Neural crest cell (in vitro differentiated cells): Measurements from ENCODE around the gene WDR5B. TPM values are rescaled to one million over a fixed set of nuclear protein-coding genes. Genes with fewer than 3 reads are reported as not detected.
A peak's percentile ranks its signal among the peaks of the same experiment; 100 is the strongest.
"Not testable (repeated sequence)": the region's sequence is repeated elsewhere in the genome, so short reads cannot be mapped to it uniquely, and the experiment has no call there.

Experiments
- DNase-seq: peaks from one replicate; pipeline ENCODE4 v3.0.0; 2021; ENCODE audit warnings: low read depth, mixed read lengths, low spot score
- H3K27ac Mint-ChIP-seq: one replicate; pipeline ENCODE4 v1.8.0; 2021; ENCODE audit warnings: mild to moderate bottlenecking, mixed read lengths; ENCODE audit not compliant: unreplicated experiment
- H3K27me3 Mint-ChIP-seq: 2 replicates; pipeline ENCODE4 v1.8.0; 2021; ENCODE audit warnings: low read depth, mild to moderate bottlenecking, mixed read lengths
- H3K36me3 Mint-ChIP-seq: 2 replicates; pipeline ENCODE4 v1.8.0; 2021; ENCODE audit warnings: low read depth, mild to moderate bottlenecking, mixed read lengths
- H3K4me1 Mint-ChIP-seq: 2 replicates; pipeline ENCODE4 v1.8.0; 2021; ENCODE audit warnings: mixed read lengths
- H3K4me3 Mint-ChIP-seq: one replicate; pipeline ENCODE4 v1.8.0; 2021; ENCODE audit warnings: mild to moderate bottlenecking, mixed read lengths
- H3K9me3 Mint-ChIP-seq: 2 replicates; pipeline ENCODE4 v1.8.0; 2021; ENCODE audit warnings: mixed read lengths
- CTCF ChIP-seq: fragments of 200-600 bp; sonication (generic); conservative IDR thresholded peaks from 2 replicates; pipeline ENCODE4 v1.5.0; 2021; ENCODE audit warnings: antibody characterized with exemption, mild to moderate bottlenecking
- total RNA-seq: library from RNA; stranded (reverse); gene quantifications from 2 replicates; pipeline ENCODE4 v1.2.1, GENCODE V29; 2021

WDR5B gene
- total RNA-seq, 1 donor from 2014 or later, result 6.8 TPM

GRCh38 chr3:122457706-122458105 is 41.8 kb upstream of the WDR5B start:
- H3K4me3 Mint-ChIP-seq, result no peak overlapping the region
- H3K27ac Mint-ChIP-seq, result no peak overlapping the region
- H3K36me3 Mint-ChIP-seq, result no peaks in the 10 kb centered on the region
- H3K27me3 Mint-ChIP-seq, result no peaks in the 10 kb centered on the region
- no peaks in the 10 kb centered on the region for H3K4me1 Mint-ChIP-seq
- no peak for TF ChIP-seq CTCF
- no peaks in the 10 kb centered on the region for H3K9me3 Mint-ChIP-seq
- no peak for DNase-seq

GRCh38 chr3:122456074-122456473 is 40.2 kb upstream of the WDR5B start:
- no peak for DNase-seq
- Mint-ChIP-seq H3K27me3 (no peaks in the 10 kb centered on the region), H3K4me1 (no peaks in the 10 kb centered on the region), H3K36me3 (peaks cover 3% of the 10 kb centered on the region), H3K4me3 (no peak overlapping the region), H3K27ac (peak overlapping the region; percentile 19), H3K9me3 (no peaks in the 10 kb centered on the region)
- no peak for TF ChIP-seq CTCF

- H3K27me3 Mint-ChIP-seq, result no peaks in the 10 kb centered on the region
- peaks cover 36% of the 10 kb centered on the region for H3K36me3 Mint-ChIP-seq
- no peak overlapping the region for H3K4me3 Mint-ChIP-seq
- no peak for TF ChIP-seq CTCF
- no peaks in the 10 kb centered on the region for H3K4me1 Mint-ChIP-seq
- DNase-seq, result no peak
- peaks cover 5% of the 10 kb centered on the region for H3K9me3 Mint-ChIP-seq
- H3K27ac Mint-ChIP-seq, result no peak overlapping the region
These were observed 35.5 kb upstream of the WDR5B start for GRCh38 chr3:122451371-122451770.

GRCh38 chr3:122448218-122448617 is 32.4 kb upstream of the WDR5B start:
- not testable (repeated sequence) for H3K27me3 Mint-ChIP-seq, H3K4me1 Mint-ChIP-seq, H3K9me3 Mint-ChIP-seq, H3K27ac Mint-ChIP-seq, H3K4me3 Mint-ChIP-seq, DNase-seq
- peaks cover 62% of the 10 kb centered on the region for H3K36me3 Mint-ChIP-seq

- not testable (repeated sequence) for H3K27me3 Mint-ChIP-seq, H3K4me1 Mint-ChIP-seq, H3K9me3 Mint-ChIP-seq, DNase-seq, H3K4me3 Mint-ChIP-seq
- H3K36me3 Mint-ChIP-seq, result peaks cover 68% of the 10 kb centered on the region
- peak overlapping the region; percentile 93 for H3K27ac Mint-ChIP-seq
These were observed 28.6 kb upstream of the WDR5B start for GRCh38 chr3:122444491-122444887.

- peaks cover 63% of the 10 kb centered on the region for H3K36me3 Mint-ChIP-seq
- DNase-seq, H3K4me3 Mint-ChIP-seq, H3K9me3 Mint-ChIP-seq, H3K27me3 Mint-ChIP-seq, H3K27ac Mint-ChIP-seq, H3K4me1 Mint-ChIP-seq: not testable (repeated sequence)
These were observed 28.1 kb upstream of the WDR5B start for GRCh38 chr3:122443762-122444490.

GRCh38 chr3:122443090-122443489 is 27.2 kb upstream of the WDR5B start:
- H3K9me3 Mint-ChIP-seq, result peaks cover 5% of the 10 kb centered on the region

More at GRCh38 chr3:122443090-122443489, 27.2 kb upstream of the WDR5B start:
- no peak for TF ChIP-seq CTCF
- no peak for DNase-seq
- no peak overlapping the region for H3K4me3 Mint-ChIP-seq
- H3K27ac Mint-ChIP-seq, result no peak overlapping the region
- H3K4me1 Mint-ChIP-seq, result no peaks in the 10 kb centered on the region
- H3K36me3 Mint-ChIP-seq, result peaks cover 57% of the 10 kb centered on the region
- H3K27me3 Mint-ChIP-seq, result no peaks in the 10 kb centered on the region
